GM11168 (cell line): ENCODE data around the gene NPY5R.

Experiments used
- in situ Hi-C: fragments of 300-500 bp; cut with MboI; formaldehyde crosslinking; loops from one replicate; pipeline ENCODE4 v1.12.0; 2022; ENCODE audit warnings: low sequenced_read_pairs; ENCODE audit not compliant: unreplicated experiment

The NPY5R gene

GRCh38 chr4:163384434-163384833 lies 40.7 kb downstream of the NPY5R start:
- in situ Hi-C loops: no loop called here

DNA sequence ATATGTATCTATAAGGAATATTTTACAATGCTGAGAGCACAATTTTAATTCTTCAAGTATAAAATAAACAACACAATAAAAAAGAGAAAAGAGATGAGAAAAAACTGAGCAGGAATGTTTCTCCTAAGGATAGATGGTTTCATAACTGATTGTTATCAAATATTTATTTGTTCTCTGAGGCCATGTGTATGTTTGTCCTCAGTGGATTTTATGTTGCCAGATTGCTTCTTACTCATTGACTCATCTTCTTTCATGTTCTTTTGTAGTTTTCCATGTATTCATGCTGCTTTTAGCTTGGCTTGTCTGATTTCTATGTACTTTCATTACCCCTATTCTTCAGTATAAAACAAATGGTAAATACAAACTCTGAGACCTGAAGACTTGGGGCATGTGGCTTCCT lies 41.2 kb downstream of the NPY5R start:
- in situ Hi-C loops: no loop called here

GRCh38 chr4:163385466-163385865 lies 41.8 kb downstream of the NPY5R start:
- in situ Hi-C loops: no loop called here

DNA sequence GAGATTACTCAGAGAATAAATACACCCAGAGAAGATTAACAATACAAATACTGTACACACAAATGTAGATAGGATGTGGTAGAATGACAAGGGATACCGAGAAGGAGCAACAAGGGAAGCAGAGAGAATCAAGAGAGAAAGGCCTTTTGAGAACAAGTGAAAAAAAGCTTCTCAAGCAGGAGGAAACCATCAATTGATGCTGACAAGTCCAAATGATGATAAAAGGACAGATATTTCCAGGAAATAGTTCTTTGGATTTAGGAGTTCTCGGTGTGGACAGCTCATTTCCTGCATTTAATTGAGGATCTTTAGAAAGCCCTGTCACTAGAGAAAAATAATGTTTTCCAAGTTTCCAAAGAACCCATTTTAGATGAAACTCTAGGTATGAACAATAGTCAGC lies 48.1 kb downstream of the NPY5R start:
- in situ Hi-C loops: no loop called here

DNA sequence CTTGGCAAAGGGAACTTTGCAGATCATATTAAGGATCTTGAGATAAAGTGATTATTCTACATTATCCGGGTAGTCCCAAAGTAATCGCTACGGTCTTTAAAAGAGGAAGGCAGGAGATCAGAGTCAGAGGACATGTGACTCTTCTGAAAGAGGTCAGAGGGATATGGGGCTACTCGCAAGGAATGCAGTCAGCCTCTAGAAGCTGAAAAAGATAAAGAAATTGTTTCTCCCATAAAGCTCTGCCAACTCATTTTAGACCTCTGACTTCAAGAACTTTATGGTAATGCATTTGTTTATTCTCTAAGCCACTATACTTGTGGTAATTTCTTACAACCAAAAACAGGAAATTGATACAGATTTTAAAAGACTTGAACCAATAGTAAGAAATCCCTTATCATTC lies 48.6 kb downstream of the NPY5R start:
- in situ Hi-C loops: no loop called here

DNA sequence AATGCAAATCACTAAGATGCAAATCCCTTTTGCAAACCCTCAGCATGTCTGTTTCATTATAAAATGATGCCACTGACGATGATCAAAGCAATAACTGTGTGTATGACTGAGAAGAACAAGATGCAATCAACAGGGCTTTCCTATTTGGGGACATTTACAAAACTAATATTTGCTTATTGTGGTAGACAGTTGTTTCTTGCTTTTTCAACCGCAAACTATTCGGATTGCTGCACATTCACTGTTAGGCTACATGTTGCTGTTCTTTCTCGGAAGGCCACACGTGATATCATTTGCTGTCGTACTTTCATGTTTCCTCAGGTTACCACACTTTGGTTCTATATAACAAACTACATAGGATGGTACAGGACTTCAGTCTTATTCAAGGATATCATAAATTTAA lies 49.8 kb downstream of the NPY5R start:
- in situ Hi-C loops: no loop called here

- in situ Hi-C loops: no loop called here
These were observed 51.4 kb downstream of the NPY5R start for GRCh38 chr4:163395055-163395454.

- in situ Hi-C loops: no loop called here
These were observed 52.1 kb downstream of the NPY5R start for GRCh38 chr4:163395758-163396157.

DNA sequence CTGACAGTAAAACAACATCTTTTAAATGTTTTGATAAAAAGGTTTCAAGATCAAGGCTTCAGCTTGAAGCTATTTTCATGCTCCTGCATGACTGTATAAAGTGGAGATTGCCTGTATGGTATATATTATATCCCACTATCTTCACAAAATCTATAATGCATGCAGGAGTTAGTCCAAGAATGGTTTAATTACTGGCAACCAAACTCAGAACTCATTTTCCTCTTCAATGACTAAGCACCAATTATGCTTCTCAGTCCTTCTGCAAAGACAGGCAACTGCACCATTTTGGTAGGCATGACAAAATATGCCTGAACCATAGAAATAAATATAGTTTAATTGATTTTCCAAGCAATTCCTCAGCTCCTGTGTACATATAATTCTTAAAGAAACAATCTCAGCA lies 54.5 kb downstream of the NPY5R start:
- in situ Hi-C loops: no loop called here

GRCh38 chr4:163400911-163401310 lies 57.2 kb downstream of the NPY5R start:
- in situ Hi-C loops: no loop called here
